Stimulated activated CD8-positive, alpha-beta memory T cell treated with anti-CD3 and anti-CD28 coated beads, Interleukin-2, amount 100 ng/mL, for 48 hours (primary cell): ENCODE results near the gene SAMD11.
A peak's percentile ranks its signal among the peaks of the same experiment; 100 is the strongest.
"Not testable (repeated sequence)": the region's sequence is repeated elsewhere in the genome, so short reads cannot be mapped to it uniquely, and the experiment has no call there.

ENCODE experiments used
- DNase-seq, 2 donors: peaks; one replicate each; pipeline ENCODE4 v3.0.0-alpha.2; 2020; ENCODE audit warnings: low read depth in 2 of 2

SAMD11 gene

DNA sequence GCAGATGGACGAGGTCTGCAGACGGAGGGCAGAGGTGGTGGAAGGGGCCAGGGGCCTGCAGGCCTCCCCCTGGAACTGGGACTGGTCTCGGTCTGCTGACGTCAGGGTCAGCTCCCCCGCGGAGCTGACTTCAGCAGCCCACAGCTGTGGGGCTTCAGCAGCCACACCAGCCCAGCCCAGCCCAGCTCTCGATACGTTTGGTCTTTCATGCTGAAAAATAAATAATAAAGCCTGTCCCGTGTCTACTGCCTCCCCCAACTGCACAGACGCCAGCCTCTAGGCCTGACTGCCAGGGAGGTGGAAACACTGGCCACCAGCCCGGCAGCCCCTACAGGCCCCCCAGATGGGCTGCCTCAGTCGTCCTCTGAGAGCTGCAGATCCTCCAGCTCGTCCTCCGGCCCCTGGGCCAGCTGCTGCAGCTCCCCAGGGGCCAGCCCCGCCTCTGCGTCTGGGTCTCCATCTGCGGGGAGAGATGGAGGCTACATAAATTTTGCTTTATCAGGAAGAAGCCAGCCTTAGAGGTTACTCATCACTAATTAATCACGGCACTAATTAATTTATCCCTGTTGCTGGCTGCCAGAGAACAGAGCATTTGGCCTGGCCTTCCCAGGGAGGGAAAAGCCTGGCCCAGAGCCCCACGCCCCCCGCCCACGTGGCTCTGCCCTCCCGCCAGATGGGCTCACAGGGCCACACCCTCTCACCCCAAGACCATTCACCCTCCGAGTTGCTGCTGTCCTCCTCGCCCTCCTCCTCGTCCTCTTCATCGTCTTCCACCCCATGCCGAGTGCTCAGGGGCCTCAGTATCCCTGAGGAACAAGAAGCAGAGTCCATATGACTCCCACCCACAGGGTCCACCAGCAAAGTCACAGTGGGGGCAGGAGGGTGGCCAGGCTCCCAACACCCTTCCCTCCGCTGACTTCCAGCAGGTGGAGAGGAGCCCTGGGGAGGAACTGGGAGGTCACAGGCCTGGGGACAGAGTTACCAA lies 20.9 kb downstream of the SAMD11 start:
- no peak for DNase-seq

DNA sequence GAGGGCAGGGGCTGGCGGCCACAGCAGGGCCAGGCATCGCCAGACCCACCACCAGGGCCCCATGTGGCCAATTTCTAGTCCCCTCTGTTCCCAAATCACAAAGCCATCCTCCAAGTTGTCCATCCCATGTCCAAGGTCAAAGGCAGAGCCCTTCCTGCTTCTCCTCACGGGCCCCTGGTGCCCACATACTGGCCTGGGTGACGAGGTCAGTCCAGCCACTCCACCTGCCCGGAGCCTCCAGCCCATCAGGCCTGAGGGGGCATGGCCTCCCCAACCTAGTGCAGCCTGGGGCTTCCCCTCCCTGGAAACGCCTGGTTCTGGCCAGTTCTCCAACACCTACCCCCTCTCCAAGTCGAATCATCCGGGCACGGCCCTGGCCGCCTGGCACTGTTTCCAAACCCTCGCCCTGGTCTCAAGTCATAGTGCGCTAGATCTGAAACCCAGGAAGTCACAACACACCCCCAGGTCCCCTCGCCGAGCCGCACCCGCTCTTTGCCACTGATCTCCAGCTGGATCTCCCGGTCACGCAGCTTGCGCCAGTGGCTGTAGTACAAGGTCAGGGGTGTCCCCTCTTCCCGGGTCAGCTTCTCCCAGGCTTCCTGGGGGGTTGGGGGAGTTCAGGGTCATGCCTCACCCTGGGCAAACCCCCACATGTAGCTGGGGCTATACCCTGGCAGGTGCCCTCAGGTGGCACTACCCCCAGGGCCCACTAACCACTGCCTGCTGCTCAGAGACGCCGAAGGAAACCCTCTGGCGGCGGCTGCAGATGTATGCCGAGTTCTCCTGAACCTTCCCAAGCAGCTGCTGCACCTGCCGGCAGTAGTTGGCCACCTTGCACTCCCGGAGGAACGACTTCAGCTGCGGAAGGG lies 22.2 kb downstream of the SAMD11 start:
- no peak for DNase-seq

DNA sequence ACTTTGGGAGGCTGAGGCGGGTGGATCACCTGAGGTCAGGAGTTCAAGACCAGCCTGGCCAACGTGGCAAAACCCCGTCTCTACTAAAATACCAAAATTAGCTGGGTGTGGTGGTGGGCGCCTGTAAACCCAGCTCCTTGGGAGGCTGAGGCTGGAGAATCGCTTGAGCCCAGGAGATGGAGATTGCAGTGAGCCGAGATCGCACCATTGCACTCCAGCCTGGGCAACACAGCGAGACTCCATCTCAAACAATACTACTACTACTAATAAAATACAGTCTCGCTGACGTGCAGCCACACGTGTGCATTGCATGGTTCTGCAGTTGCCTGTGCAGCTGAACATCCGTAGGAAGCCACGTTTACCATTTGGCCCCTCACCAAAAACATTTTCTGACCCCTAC lies 23.1 kb downstream of the SAMD11 start:
- not testable (repeated sequence) for DNase-seq

DNA sequence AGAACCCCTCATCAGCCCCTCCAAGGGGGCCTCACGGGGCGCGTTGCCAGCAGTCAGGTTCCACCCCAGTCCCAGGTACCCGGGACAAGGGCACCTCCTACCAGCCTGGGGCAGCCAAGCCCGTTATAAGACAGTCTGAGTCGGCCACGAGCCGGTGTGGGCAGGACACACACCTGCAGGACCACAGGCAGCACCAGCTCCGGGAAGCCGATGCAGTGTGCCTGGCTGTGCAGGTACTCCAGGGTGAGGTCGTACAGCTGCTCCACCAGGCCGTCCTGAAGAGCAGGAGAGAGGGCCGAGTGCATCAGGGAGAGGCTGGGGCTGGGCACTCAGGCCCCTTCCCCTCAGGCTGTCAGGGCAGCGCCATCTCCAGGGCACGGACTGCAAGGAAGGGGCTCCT lies 24.2 kb downstream of the SAMD11 start:
- DNase-seq: no peak

DNA sequence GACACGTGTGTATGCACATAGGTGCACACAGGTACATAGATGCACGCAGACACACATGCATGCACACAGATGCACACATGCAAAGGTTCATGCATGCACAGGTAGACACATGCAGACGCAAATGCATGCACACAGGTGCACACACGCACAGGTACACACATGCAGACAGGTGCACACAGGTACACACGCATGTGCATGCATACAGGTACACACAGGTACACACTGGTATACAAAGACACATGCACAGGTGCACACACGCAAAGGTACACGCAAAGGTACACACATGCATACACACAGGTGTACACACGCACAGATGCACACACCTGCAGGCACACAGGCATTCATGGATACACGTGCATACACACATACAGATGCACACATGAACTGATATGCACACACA lies 26.5 kb downstream of the SAMD11 start:
- no peak for DNase-seq

DNA sequence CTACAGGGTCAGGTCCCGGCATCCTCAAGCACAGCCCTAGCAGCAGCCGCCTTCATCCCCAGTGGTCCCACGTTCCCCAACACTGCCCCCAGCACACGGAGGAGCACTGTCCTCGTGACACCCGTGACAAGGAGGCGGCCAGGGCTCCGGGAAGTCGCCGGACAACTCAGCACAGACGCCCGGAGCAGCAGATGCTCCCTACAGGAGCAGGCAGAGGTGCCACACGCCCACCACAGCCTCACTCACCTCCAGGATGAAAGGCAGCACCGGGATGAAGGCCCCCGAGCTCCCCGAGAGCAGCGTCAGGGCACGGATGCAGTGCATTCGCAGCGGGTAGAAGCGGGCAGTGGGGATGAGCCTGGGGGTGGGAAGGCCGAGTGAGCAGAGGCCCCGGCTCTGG lies 27.2 kb downstream of the SAMD11 start:
- DNase-seq: no peak

DNA sequence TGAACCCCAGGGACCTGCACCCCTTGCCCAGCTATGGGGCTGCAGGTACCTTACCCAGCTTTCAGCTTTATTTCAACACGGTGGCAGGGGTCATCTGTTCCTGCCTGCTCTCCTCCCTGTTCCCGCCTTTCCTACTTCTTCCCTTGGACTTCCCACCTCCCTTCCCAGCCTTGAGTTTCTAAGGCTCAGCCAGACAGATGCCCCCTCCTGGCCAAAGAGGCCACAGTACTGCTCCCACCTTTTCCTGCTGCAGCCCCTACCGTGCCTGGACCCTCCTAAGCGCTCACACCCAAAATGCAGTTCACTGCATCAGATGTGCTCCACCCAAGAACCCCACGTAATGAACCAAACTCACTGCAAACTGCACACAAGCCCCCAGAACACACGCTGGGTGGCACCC lies 27.6 kb downstream of the SAMD11 start:
- DNase-seq: no peak

DNA sequence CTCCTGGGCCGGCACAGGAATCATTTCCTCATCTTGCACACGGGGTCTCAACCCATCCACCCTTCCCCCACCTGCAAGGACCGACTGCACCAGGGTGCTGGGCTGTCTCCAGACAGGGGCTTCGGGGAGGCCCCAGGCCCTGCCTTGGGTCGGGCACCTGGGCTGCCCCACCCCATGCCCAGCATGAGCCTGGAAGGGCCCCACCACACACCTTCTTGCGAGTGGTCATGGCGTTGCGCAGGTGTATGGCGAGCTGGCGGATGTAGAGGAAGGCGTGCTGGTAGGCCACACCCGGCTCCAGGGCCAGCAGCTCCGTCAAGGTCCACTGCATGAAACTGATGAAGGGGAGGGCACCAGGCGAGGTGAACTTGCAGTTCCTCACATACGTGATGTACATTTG lies 28.5 kb downstream of the SAMD11 start:
- no peak for DNase-seq

DNA sequence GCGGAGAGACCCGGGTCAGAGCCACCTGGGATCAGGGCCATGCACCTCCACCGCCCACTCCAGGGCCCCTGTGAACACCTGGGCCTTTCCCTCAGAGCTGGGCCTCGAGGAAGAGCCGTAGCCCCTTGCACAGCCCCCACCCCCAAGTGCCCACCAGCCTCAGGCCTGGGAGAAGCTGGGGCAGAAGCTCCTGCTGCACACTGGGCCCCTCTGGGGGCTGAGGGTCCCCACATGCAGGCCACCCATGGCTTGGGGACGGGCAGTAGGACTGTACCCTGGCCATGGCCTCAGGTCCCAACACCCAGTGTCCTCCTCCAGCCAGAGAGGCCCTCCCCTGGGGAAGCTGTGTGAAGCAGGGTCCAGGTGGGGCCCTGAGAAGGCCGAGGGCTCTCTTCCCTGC lies 28.9 kb downstream of the SAMD11 start:
- DNase-seq: no peak

DNA sequence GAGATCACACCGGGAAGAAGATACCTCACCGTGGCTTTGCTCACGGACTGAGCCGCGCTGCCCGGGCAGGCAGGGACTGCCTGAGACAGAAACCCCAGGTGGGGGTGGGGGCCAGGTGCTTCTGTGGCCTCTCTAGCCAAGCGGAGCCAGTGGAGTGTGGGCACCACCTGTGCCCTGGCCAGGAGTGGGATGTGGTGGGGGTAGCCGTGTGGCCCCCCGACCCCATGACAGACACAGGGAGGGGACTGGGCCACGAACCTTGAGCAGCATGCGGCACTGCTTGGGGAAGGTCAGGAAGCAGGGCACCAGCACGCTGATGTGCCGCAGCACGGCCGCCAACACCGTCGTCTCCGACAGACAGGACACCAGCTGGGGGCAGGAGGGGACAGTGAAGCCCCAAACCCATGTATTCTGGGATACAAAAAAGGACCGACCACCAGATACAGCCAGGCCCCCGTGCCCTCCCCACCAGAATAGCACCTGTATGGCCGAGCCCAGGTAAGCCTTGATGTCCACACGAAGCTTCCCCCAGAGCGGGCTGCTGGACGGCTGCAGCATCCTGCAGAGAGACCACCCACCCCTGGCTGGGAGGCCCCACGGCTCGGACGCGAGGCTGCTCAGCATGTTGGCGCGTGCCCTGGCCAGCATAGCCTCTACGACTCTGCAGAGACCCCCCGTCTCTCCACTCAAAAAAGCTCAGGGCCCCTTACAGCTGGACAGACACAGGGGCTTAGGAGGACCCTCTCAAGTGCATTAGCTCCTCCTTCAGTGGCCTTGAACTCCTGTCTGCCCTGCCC lies 30.0 kb downstream of the SAMD11 start:
- no peak for DNase-seq

DNA sequence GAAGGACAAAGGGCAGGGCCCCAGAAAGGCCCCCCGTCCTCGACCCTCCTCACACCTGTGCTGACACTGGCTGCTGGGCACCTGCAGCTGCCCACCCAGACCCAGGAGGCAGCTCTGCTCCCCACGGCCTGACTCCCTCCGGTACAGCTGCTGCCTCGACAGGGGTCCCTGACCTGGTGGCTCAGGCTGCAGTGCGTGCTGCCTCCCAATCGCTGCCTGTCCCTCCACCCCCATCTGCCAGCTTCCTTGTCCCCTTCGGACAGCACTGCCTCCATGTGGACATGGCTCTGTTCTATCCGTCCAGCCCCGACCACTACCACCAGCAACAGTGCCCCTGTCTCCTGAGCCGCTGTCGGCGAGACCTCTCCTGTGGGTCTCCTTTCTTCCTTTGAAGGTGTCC lies 31.2 kb downstream of the SAMD11 start:
- no peak for DNase-seq

DNA sequence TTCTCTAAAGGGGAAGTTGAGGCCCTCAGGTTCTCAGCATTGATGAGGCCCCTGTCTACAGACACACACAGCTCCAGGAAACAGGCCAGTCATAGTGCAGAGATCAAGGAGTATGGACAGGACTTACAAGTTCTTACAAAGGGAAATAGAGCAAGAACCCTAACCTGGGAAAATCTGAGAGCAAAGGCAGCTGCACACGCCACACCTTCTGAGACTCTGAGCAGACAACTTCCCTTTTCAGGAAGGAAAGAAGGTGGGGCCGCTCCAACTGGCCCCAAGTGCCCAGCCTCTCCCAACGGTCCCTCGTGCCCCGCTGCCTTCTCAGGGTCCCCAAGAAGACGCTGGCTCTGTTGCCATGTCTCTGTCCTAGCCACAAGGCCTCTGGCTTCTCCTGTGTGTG lies 31.8 kb downstream of the SAMD11 start:
- DNase-seq: no peak

DNA sequence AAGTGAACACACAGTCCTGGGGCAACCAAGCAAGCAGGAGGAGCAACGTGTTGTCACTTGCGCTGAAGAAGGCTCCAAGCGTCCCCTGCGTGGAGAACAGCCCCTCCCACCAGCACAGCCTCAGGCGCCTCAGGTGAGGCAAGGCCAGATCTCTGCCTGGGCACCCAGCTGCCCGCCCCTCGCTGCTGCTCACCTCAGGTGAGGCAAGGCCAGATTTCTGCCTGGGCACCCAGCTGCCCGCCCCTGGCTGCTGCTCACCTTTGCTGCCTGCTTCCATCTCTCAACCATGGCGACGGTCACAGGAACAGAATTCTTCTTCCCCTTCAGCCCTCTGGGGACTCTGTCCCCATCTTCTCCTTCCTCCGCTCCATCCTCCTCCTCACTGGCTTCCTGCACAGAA lies 32.9 kb downstream of the SAMD11 start:
- no peak for DNase-seq

DNA sequence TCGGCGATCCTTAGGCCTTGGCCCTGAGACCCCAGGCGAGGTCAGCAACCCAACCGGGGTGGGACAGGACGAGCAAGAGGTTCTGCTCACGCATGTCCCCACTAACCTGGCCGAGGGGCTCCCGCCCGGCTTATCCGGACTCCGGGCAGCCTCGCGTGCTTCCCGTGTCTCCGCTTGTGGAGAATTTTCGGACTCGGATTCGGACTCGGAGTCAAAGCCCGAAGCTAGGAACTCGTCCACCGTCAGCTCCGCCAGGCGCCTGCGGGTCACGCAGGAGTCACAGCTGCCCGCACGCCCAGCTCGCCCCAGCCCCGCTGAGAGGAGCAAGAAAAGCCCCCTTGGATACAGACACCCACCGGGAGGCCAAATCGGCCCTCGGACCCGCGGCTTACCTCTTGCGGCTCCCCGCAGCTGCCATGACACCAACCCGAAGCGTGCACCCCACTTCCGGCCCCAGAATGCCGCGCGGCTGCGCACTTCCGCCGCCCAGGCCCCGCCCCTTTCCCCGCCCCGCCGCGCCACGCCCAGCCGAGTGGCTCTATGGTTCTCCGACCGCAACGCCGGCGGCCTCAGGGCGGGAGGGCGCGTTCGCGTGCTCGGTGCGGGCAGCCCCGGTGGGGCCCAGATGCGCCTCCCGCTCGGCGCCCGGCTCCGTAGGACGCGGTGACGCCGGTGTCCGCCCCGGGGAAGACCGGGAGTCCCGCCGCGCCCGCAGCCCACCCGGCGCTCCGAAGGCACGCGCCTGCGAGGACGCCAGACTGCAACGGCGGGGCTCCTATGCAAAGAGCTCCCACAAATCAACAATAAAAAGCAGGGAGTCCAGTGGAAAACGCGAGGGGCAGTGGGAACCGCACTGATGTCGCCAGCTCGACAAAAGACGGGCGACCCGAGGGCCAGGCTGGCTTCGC lies 35.4 kb downstream of the SAMD11 start, which contains the start of gene NOC2L:
NOC2L (minus strand) TSS at position 434 of the 908 bp plus-strand sequence; CDS start at position 418, 16 bp downstream.
- peak; percentile 97 to 98 for DNase-seq

DNA sequence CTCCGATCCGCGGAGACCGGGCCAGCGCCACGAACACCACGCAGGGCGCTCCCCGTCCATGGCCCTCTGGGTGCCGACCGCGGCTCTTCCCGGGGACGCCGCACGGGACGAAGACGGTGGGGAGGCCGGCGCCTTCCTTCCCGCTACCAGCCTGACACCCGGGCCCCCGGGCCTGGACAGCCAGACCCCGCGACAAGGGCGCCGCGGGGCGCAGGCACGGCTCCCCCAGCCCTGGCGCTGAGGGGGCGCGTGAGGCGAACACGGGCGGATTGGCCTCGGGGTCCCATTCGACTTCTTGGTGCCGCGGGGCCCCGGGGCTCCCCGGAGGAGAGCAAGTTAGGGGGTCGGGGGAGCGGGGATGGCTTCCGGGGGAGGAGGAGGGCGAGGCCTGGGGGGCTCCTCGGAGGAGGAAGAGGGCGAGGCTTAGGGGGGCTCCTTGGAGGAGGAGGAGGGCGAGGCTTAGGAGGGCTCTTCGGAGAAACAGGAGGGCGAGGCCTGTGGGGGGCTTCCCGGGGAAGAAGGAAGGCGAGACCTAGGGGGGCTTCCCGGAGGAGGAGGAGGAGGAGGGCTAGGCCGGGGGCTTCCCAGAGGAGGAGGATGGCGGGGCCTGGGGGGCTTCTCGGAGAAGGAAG lies 36.1 kb downstream of the SAMD11 start:
- DNase-seq: no peak

DNA sequence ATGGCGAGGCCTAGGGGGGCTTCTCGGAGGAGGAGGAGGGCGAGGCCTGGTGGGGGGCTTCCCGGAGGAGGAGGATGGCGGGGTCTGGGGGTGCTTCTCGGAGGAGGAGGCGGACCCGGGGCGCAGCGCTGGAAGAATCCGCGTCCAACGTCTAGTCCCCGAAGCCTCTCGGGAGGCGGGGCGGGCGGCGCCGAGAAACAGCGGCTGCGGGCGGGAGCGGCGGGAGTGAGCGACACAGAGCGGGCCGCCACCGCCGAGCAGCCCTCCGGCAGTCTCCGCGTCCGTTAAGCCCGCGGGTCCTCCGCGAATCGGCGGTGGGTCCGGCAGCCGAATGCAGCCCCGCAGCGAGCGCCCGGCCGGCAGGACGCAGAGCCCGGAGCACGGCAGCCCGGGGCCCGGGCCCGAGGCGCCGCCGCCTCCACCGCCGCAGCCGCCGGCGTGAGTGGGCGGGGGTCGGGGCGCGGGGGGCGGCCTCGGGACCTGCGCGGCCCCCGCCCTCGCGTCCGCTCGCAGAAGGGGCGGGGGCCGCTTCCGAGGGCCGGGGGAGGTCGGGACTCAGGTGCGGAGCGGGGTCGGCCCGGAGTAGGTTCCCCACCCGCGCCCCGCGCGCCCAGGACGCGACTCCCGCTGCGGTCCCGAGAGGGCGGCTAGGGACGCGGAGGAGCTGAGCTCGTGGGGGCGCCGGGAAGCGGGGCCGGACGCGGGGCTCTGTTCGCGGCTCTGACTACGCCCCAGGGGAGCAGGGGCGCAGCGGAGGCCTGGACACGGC lies 36.8 kb downstream of the SAMD11 start, which contains the start of gene KLHL17:
KLHL17 (plus strand) TSS at position 222 of the 769 bp plus-strand sequence; CDS start at position 332, 110 bp downstream.
- peak; percentile 80 to 81 for DNase-seq

DNA sequence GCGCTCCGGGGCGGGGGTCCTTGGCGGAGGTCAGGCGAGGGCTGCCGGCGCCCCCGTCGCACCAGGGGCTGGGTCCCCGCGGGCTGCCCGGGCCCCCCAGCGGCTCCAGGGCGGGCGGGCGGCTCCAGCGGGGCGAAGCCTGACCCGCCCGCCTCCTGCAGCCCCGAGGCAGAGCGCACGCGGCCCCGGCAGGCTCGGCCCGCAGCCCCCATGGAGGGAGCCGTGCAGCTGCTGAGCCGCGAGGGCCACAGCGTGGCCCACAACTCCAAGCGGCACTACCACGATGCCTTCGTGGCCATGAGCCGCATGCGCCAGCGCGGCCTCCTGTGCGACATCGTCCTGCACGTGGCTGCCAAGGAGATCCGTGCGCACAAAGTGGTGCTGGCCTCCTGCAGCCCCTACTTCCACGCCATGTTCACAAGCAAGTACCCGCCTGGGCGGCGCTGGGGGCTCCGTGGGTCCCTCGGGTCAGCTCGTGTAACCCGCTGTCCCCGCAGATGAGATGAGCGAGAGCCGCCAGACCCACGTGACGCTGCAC lies 37.5 kb downstream of the SAMD11 start:
- no peak for DNase-seq

DNA sequence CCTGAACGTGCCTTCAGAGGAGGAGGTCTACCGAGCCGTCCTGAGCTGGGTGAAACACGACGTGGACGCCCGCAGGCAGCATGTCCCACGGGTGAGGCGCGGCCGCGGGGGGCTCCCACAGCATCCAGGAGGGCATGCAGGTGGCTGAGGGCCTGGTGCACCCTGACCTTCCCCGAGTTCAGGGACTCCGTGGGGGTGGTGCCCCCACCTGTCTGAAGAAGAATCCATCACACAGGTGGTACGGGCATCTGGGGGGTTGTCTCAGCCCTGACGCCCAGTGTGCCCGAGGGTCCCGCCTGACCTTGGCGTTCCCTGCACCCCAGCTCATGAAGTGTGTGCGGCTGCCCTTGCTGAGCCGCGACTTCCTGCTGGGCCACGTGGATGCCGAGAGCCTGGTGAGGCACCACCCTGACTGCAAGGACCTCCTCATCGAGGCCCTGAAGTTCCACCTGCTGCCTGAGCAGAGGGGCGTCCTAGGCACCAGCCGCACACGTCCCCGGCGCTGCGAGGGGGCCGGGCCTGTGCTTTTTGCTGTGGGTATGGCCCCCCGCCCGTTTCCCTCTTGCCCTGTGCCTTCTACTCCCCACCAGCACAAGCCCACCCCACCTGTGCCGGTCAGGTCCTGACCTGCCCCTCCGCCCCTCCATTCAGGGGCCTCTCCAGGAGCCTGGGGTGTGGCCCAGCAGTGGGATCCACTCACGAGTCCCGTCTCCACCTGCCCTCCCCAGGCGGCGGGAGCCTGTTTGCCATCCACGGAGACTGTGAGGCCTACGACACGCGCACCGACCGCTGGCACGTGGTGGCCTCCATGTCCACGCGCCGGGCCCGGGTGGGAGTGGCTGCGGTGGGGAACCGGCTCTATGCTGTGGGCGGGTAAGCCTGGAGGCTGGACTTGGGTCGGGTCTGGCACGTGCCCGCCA lies 38.9 kb downstream of the SAMD11 start:
- DNase-seq: no peak
